ENCODE measurements around the gene NPLOC4. TPM values are rescaled to one million over a fixed set of nuclear protein-coding genes. Genes with fewer than 3 reads are reported as not detected.

The NPLOC4 gene
- total and polyA plus RNA-seq, 4 donors = 26.7 to 94.3 (median 70.6) TPM

DNA sequence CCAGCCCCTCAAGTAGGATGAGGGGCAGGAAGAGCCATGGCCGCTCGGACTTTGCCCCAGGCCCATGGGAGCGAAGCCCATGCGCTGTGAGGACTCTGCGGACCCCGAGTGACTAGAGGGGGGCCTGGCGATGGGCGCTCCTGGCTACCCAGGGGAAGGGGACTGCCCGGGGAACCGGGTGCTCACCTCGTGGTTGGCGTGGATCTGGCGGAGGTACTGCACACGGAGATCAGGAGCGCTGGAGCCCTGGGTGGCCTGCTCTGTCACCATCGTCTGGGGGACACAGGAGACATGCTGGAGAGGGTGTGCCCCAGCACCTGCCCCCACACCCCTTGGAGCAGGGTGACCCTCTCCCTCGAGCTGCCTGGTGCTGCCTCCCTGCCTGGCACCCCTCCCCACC is 95.8 kb downstream of the NPLOC4 start:
- WGBS, 2 donors = 91 to 92% methylated on average over 16 to 17 of the region's 17 CpGs
- Histone ChIP-seq H3K27ac (ENCODE audit: low read depth in 1 of 2, low read length in 2 of 2) (no peak overlapping the region), H3K36me3 (ENCODE audit: control insufficient read depth in 1 of 2, insufficient read depth in 2 of 2, low read length in 1 of 2) (peaks cover 0 to 9% of the 10 kb centered on the region in 2 donors), H3K4me3 (ENCODE audit: low read length in 2 of 2) (no peak overlapping the region), H3K4me1 (ENCODE audit: control insufficient read depth in 1 of 2, insufficient read depth in 2 of 2, low read length in 2 of 2) (no peaks in the 10 kb centered on the region), H3K9me3 (ENCODE audit: control insufficient read depth, low read length) (no peaks in the 10 kb centered on the region), H3K27me3 (ENCODE audit: control insufficient read depth in 1 of 2, insufficient read depth in 2 of 2, low read length in 1 of 2) (no peaks in the 10 kb centered on the region)
- no peak for DNase-seq
- intact Hi-C loops (cut with DNase I) = no loop called here
- ATAC-seq (ENCODE audit: low FRiP score) = no peak

DNA sequence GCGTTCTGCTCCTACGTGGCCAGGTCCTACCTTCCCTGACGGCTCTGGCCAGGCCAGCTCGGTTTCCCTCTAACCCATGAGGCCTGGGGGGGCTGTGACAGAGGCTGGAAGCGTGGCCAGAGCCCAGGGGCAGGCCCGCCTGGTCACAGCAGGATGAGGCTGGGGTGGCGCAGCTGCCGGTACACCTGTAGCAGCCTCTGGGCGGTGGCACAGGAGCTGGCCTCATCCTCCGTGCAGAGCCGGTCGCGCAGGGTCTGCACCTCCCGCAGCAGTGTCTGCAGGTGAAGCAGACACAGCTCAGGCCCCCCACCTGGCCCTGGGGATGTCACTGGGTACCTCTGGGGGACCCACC is 96.3 kb downstream of the NPLOC4 start:
- intact Hi-C loops (cut with DNase I) = no loop called here
- DNase-seq = no peak
- peaks cover 0 to 9% of the 10 kb centered on the region in 2 donors for H3K36me3 ChIP-seq (ENCODE audit: control insufficient read depth in 1 of 2, insufficient read depth in 2 of 2, low read length in 1 of 2)
- no peaks in the 10 kb centered on the region for H3K27me3 ChIP-seq (ENCODE audit: control insufficient read depth in 1 of 2, insufficient read depth in 2 of 2, low read length in 1 of 2)
- no peak overlapping the region for H3K27ac ChIP-seq (ENCODE audit: low read depth in 1 of 2, low read length in 2 of 2)
- WGBS, 2 donors = 93 to 96% methylated on average over 14 of the region's 14 CpGs
- no peak overlapping the region for H3K4me3 ChIP-seq (ENCODE audit: low read length in 2 of 2)
- ATAC-seq (ENCODE audit: low FRiP score) = no peak
- H3K4me1 ChIP-seq (ENCODE audit: control insufficient read depth in 1 of 2, insufficient read depth in 2 of 2, low read length in 2 of 2) = no peaks in the 10 kb centered on the region
- H3K9me3 ChIP-seq (ENCODE audit: control insufficient read depth, low read length) = no peaks in the 10 kb centered on the region

DNA sequence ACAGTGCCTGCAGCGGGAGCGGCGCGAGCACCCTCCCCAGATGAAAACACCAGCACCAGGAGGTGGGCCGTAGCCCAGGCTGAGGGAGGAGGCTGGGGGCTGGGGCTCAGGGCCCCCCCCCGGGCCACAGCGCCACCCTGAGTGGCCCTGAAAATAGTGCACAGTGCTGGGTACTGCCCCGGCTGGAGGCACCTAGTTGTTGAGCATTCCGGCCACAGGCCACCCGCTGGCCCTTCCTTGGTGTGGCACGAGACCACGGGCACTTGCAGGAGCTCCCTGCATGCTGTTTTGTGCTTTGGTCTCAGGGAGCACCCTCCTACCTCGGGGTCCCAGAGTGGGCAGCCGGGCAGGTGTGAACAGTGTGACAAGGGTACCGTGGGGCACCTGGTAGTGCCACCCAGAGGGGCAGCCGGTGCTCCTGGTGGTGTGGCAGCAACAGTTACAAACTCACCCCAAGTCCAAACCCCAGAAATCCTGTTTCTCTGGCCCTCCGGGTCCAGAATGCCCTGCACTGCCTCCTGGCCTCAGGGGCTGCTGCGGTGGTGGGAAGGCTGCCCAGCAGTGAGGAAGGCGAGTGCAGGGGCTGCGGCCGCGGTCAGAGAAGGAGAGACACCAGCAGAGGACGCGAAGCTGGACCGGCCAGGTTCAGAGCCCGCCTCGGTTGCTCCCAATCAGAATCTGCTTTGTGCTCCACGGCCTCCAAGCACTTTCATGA is 96.8 kb downstream of the NPLOC4 start:
- Histone ChIP-seq H3K4me3 (ENCODE audit: low read length in 2 of 2) (no peak overlapping the region), H3K36me3 (ENCODE audit: control insufficient read depth in 1 of 2, insufficient read depth in 2 of 2, low read length in 1 of 2) (peaks cover 0 to 9% of the 10 kb centered on the region in 2 donors), H3K9me3 (ENCODE audit: control insufficient read depth, low read length) (no peaks in the 10 kb centered on the region), H3K27ac (ENCODE audit: low read depth in 1 of 2, low read length in 2 of 2) (no peak overlapping the region), H3K4me1 (ENCODE audit: control insufficient read depth in 1 of 2, insufficient read depth in 2 of 2, low read length in 2 of 2) (no peaks in the 10 kb centered on the region), H3K27me3 (ENCODE audit: control insufficient read depth in 1 of 2, insufficient read depth in 2 of 2, low read length in 1 of 2) (no peaks in the 10 kb centered on the region)
- DNase-seq (no peak), ATAC-seq (ENCODE audit: low FRiP score) (no peak)
- 92 to 93% methylated on average over 26 to 28 of the region's 28 CpGs for WGBS, 2 donors
- intact Hi-C loops (cut with DNase I) = loop anchor here (5.0 kb wide), 1 partner anchor 288 kb away; no protein-coding TSS in a partner anchor

DNA sequence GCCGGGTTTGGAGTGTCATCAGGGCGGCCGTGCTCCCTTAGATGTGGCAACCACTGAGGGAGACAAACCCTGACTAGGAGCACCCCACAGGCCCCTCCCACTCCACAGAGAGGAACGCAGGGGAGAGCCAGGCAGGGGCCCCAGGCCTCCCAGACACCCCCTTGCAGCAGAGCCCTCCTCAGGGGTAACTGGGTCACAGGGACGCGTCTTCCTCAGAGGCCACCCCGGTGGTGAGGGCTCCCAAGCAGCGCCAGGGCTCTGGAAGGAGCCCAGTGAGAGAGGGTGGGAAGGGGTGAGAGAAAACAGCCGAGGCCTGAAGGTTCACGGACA is 97.4 kb downstream of the NPLOC4 start:
- Histone ChIP-seq H3K36me3 (ENCODE audit: control insufficient read depth in 1 of 2, insufficient read depth in 2 of 2, low read length in 1 of 2) (peaks cover 0 to 9% of the 10 kb centered on the region in 2 donors), H3K27me3 (ENCODE audit: control insufficient read depth in 1 of 2, insufficient read depth in 2 of 2, low read length in 1 of 2) (no peaks in the 10 kb centered on the region), H3K9me3 (ENCODE audit: control insufficient read depth, low read length) (no peaks in the 10 kb centered on the region), H3K4me3 (ENCODE audit: low read length in 2 of 2) (no peak overlapping the region), H3K4me1 (ENCODE audit: control insufficient read depth in 1 of 2, insufficient read depth in 2 of 2, low read length in 2 of 2) (no peaks in the 10 kb centered on the region), H3K27ac (ENCODE audit: low read depth in 1 of 2, low read length in 2 of 2) (no peak overlapping the region)
- no peak for DNase-seq
- intact Hi-C loops (cut with DNase I) = loop anchor here (5.0 kb wide), 1 partner anchor 287 kb away; no protein-coding TSS in a partner anchor
- no peak for ATAC-seq (ENCODE audit: low FRiP score)
- WGBS, 2 donors = 83 to 87% methylated on average over 9 to 10 of the region's 10 CpGs

DNA sequence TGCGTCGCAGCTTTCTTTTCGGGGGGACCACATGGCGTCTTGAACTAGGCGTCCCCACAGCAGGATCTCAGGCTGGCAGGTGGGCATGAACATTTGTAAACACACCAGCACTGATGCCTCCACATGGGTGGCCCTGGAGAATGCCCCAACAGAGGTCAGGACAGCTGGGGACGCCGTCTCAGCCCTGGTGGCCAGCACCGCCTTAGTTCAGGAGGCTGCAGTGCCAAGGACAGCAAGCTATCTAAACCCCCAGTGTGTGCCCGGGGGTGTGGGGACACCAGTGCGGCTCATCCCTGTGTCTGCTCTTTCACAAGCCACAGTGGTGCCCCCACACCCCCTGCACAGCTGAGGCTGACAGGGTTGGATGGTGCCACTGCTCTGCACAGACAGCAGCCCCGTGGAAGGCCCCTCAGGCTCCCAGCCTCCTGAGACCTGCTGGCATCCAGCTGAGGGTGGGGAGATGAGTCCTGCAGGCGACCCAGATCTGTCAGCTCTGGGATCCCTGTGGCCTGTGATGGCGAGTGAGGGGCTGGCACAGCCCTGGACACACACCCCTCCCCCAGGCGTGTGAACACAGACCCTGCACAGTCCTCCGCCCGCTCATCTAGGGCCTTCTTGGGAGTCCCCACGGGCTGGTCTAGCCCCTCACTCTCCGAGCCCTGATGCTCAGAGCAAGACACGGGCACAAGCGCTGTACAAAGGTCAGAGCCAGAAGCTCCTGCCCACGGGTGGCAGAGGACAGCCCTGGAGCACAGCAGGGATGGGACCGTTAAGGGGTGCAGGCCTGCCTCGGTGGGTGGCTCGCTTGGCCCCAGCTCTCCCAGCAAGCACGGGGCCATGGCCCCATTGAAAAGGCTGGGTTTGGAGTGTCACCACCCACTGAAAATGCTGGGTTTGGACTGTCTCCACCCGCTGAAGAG is 98.0 kb downstream of the NPLOC4 start:
- Histone ChIP-seq H3K9me3 (ENCODE audit: control insufficient read depth, low read length) (no peaks in the 10 kb centered on the region), H3K27me3 (ENCODE audit: control insufficient read depth in 1 of 2, insufficient read depth in 2 of 2, low read length in 1 of 2) (no peaks in the 10 kb centered on the region), H3K4me1 (ENCODE audit: control insufficient read depth in 1 of 2, insufficient read depth in 2 of 2, low read length in 2 of 2) (no peaks in the 10 kb centered on the region), H3K36me3 (ENCODE audit: control insufficient read depth in 1 of 2, insufficient read depth in 2 of 2, low read length in 1 of 2) (peaks cover 0 to 9% of the 10 kb centered on the region in 2 donors), H3K4me3 (ENCODE audit: low read length in 2 of 2) (no peak overlapping the region), H3K27ac (ENCODE audit: low read depth in 1 of 2, low read length in 2 of 2) (no peak overlapping the region)
- no peak for ATAC-seq (ENCODE audit: low FRiP score)
- intact Hi-C loops (cut with DNase I) = loop anchor here (5.0 kb wide), 1 partner anchor 287 kb away; no protein-coding TSS in a partner anchor
- no peak for DNase-seq
- 88 to 93% methylated on average over 25 to 26 of the region's 26 CpGs for WGBS, 2 donors

DNA sequence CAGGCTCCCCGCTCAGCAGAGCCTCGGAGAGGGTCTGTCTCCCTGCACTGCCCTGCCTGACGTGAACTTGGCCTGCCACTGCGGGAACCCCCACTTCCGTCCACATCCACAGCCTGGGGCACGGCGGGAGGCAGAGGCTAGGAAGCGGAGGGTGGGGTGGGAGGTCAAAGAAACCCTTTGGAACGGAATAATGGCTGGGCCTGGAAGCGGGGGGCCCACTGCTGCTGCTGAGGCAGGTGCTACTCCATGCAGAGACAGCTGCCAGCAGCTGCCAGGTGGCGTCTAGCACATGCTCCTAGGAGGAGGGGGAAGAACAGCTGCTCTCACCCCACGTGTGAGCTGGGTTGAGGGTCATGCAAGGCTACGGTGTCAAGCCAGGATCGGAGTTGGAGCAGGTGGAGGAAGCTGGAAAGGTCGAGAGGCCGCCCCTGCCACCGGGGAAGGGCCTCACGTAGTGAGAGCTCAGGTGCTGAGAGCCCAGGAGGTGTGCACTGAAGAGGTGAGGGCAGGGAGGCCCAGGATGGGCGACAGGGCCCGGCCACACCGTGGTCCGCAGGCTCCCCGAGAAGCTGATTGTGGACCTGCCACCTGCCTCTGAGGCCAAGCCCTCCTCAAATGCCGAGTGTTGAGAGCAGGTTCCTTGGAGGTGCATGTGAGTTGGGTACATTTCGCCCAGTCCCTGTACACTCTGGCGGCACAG is 98.9 kb downstream of the NPLOC4 start:
- no peak for ATAC-seq (ENCODE audit: low FRiP score)
- Histone ChIP-seq H3K4me3 (ENCODE audit: low read length in 2 of 2) (no peak overlapping the region), H3K36me3 (ENCODE audit: control insufficient read depth in 1 of 2, insufficient read depth in 2 of 2, low read length in 1 of 2) (peaks cover 0 to 9% of the 10 kb centered on the region in 2 donors), H3K27ac (ENCODE audit: low read depth in 1 of 2, low read length in 2 of 2) (no peak overlapping the region), H3K4me1 (ENCODE audit: control insufficient read depth in 1 of 2, insufficient read depth in 2 of 2, low read length in 2 of 2) (no peaks in the 10 kb centered on the region), H3K27me3 (ENCODE audit: control insufficient read depth in 1 of 2, insufficient read depth in 2 of 2, low read length in 1 of 2) (no peaks in the 10 kb centered on the region), H3K9me3 (ENCODE audit: control insufficient read depth, low read length) (no peaks in the 10 kb centered on the region)
- no peak for DNase-seq
- 80 to 82% methylated on average over 26 of the region's 26 CpGs for WGBS, 2 donors
- intact Hi-C loops (cut with DNase I) = loop anchor here (5.0 kb wide), 1 partner anchor 286 kb away; no protein-coding TSS in a partner anchor

DNA sequence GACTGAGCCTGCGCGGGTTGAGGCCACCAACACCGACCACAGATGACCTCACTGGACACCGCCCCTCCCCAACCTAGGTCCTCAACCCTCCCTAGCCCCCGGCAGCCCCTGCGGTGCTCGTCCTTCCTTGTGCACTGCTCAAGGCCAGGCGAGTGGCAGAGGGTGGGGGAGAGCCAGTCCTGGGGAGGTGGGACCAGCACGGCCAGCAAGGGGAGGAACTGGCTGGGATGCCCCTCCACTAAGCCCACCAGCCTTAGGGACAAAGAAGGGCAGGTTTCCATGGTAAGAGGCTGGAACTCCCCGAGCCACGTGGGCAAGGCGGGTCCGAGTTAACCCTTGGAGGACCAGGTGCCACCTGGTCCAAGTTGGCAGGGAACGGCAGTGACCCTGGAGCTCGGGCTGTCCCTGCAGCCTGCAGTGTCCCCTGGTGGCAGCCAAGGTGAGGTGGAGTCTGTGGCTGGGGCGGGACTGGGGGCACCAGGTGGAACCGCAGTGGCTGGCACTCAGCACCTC is 99.5 kb downstream of the NPLOC4 start:
- Histone ChIP-seq H3K36me3 (ENCODE audit: control insufficient read depth in 1 of 2, insufficient read depth in 2 of 2, low read length in 1 of 2) (peaks cover 0 to 7% of the 10 kb centered on the region in 2 donors), H3K27ac (ENCODE audit: low read depth in 1 of 2, low read length in 2 of 2) (no peak overlapping the region), H3K4me1 (ENCODE audit: control insufficient read depth in 1 of 2, insufficient read depth in 2 of 2, low read length in 2 of 2) (no peaks in the 10 kb centered on the region), H3K4me3 (ENCODE audit: low read length in 2 of 2) (no peak overlapping the region), H3K9me3 (ENCODE audit: control insufficient read depth, low read length) (no peaks in the 10 kb centered on the region), H3K27me3 (ENCODE audit: control insufficient read depth in 1 of 2, insufficient read depth in 2 of 2, low read length in 1 of 2) (no peaks in the 10 kb centered on the region)
- intact Hi-C loops (cut with DNase I) = loop anchor here (5.0 kb wide), 1 partner anchor 285 kb away; no protein-coding TSS in a partner anchor
- ATAC-seq (ENCODE audit: low FRiP score) = no peak
- 21 to 36% methylated on average over 12 to 17 of the region's 17 CpGs for WGBS, 2 donors
- DNase-seq = no peak

Data from aorta (tissue), 5 donors.